OCI-LY3 (cell line): ENCODE results near the gene CASK.

Experiments
- H2AFZ ChIP-seq: fragments of 200-600, 300-600 bp; shearing (Covaris generic); 2 replicates; pipeline ENCODE4 v1.6.0; 2014; ENCODE audit warnings: antibody characterized with exemption, low read depth, low read length
- H3K27ac ChIP-seq: fragments of 200-600, 300-600 bp; sonication (generic); 2 replicates; pipeline ENCODE4 v1.5.1; 2014; ENCODE audit warnings: mild to moderate bottlenecking, low read length, moderate library complexity, mixed read lengths
- H3K27me3 ChIP-seq: fragments of 200-600, 300-600 bp; sonication (generic); 2 replicates; pipeline ENCODE4 v1.6.1; 2014; ENCODE audit warnings: low read depth, low read length, mixed read lengths
- H3K36me3 ChIP-seq: fragments of 200-600, 300-600 bp; sonication (generic); replicated peaks from 2 replicates; pipeline ENCODE3; 2014; ENCODE audit warnings: low read depth, low read length, mixed read lengths
- H3K4me1 ChIP-seq: fragments of 300-600, 200-600 bp; sonication (generic); 2 replicates; pipeline ENCODE4 v1.6.1; 2014; ENCODE audit warnings: low read length, mixed read lengths
- H3K4me2 ChIP-seq: fragments of 200-600, 300-600 bp; sonication (generic); 2 replicates; pipeline ENCODE4 v1.6.1; 2014; ENCODE audit warnings: low read length, mixed read lengths
- H3K4me3 ChIP-seq: fragments of 300-600, 200-600 bp; sonication (generic); 2 replicates; pipeline ENCODE4 v1.5.1; 2014; ENCODE audit warnings: antibody characterized with exemption, mild to moderate bottlenecking, low read length, moderate library complexity
- H3K79me2 ChIP-seq: fragments of 300-600, 200-600 bp; shearing (Covaris generic); 2 replicates; pipeline ENCODE4 v1.6.1; 2014; ENCODE audit warnings: mild to moderate bottlenecking, low read length, mixed read lengths
- H3K9ac ChIP-seq: fragments of 300-600, 200-600 bp; shearing (Covaris generic); 2 replicates; pipeline ENCODE4 v1.6.0; 2014; ENCODE audit warnings: mild to moderate bottlenecking, low read length, moderate library complexity
- H3K9me3 ChIP-seq: fragments of 200-600, 300-600 bp; shearing (Covaris generic); 2 replicates; pipeline ENCODE4 v1.6.1; 2014; ENCODE audit warnings: low read length, mixed read lengths; ENCODE audit not compliant: insufficient read depth
- H4K20me1 ChIP-seq: fragments of 200-600, 300-600 bp; sonication (generic); 2 replicates; pipeline ENCODE4 v1.6.1; 2016; ENCODE audit warnings: low read length, mixed read lengths; ENCODE audit not compliant: insufficient read depth
- EZH2phosphoT487 ChIP-seq: fragments of 200-600 bp; shearing (Covaris generic); IDR thresholded peaks from 2 replicates; pipeline ENCODE4 v1.6.1; 2018; ENCODE audit warnings: antibody characterized with exemption, mixed run types, low read depth
- TF ChIP-seq, protein P1 (sequence below): fragments of 200-600, 300-600 bp; sonication (generic); IDR thresholded peaks from 2 replicates; pipeline ENCODE4 v1.5.1; 2014; ENCODE audit warnings: antibody characterized with exemption, low read length, low read depth

Gene CASK

DNA sequence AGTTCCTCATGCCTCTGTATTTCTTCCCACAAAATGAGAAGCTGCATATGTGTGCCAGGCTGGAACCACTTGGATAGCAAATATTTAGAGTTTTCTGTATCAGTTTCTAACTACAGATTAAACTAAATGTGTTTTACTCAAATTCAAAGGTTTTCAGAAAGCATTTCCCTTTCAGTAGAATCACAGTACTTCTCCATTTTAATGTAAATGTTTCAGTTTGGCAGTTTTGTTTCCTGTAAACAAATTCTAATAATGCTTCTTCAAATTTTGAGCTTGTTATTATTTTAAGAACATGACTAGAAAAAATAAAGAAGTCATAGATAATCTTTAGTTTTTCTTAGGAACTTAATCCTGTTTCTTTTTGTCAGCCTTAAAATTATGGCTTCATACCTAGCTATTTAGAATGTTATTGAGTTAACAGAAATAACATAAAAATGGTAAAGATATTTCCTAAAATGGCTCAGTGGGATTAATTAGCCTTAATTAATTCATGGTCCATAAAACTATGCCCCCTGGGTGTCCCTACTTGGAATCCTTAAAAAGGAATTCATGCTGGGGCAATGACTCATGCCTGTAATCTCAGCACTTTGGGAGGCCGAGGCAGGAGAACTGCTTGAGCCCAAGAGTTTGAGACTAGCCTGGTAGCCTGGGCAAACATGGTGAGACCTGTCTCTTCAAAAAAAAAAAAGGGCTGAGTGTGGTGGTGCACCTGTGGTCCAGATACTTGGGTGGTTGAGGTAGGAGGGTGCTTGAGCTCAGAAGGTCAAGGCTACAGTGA, 318.4 kb downstream of the CASK start:
- Histone ChIP-seq H3K9ac (no peak overlapping the region), H3K9me3 (no peaks in the 10 kb centered on the region), H3K4me3 (no peak overlapping the region), H2AFZ (no peak overlapping the region), H4K20me1 (no peaks in the 10 kb centered on the region), H3K79me2 (no peaks in the 10 kb centered on the region), H3K27me3 (no peaks in the 10 kb centered on the region), H3K36me3 (peaks cover 3% of the 10 kb centered on the region), H3K4me2 (peak overlapping the region; percentile 16; the same call in 1 of the 2 replicates), H3K27ac (no peak overlapping the region), H3K4me1 (peaks cover 13% of the 10 kb centered on the region)
- no peak for TF ChIP-seq EZH2phosphoT487
- TF ChIP-seq, protein P1, sequence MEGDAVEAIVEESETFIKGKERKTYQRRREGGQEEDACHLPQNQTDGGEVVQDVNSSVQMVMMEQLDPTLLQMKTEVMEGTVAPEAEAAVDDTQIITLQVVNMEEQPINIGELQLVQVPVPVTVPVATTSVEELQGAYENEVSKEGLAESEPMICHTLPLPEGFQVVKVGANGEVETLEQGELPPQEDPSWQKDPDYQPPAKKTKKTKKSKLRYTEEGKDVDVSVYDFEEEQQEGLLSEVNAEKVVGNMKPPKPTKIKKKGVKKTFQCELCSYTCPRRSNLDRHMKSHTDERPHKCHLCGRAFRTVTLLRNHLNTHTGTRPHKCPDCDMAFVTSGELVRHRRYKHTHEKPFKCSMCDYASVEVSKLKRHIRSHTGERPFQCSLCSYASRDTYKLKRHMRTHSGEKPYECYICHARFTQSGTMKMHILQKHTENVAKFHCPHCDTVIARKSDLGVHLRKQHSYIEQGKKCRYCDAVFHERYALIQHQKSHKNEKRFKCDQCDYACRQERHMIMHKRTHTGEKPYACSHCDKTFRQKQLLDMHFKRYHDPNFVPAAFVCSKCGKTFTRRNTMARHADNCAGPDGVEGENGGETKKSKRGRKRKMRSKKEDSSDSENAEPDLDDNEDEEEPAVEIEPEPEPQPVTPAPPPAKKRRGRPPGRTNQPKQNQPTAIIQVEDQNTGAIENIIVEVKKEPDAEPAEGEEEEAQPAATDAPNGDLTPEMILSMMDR = no peak

DNA sequence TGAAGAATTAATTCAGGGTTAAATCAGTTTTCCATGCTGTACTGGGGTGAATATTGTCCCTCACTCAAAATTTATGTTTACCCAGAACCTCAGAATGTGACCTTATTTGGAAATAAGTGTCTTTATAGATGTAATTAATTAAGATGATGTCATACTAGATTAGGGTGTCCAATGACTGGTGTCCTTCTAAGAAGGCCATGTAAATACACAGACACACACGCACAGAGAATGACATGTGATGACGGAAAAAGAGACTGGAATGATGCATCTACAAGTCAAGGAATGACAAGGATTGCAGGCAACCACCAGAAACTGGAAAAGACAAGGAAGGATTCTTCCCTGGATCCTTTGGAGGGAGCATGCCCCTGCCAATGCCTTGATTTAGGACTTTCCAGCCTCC, 319.2 kb downstream of the CASK start:
- Histone ChIP-seq H3K27ac (no peak overlapping the region), H3K79me2 (no peaks in the 10 kb centered on the region), H3K36me3 (peaks cover 3% of the 10 kb centered on the region), H3K4me2 (peak overlapping the region; percentile 16; the same call in 1 of the 2 replicates), H4K20me1 (no peaks in the 10 kb centered on the region), H2AFZ (no peak overlapping the region), H3K4me3 (no peak overlapping the region), H3K4me1 (peaks cover 13% of the 10 kb centered on the region), H3K27me3 (no peaks in the 10 kb centered on the region), H3K9me3 (no peaks in the 10 kb centered on the region), H3K9ac (no peak overlapping the region)
- TF ChIP-seq, protein P1 = no peak
- no peak for TF ChIP-seq EZH2phosphoT487

DNA sequence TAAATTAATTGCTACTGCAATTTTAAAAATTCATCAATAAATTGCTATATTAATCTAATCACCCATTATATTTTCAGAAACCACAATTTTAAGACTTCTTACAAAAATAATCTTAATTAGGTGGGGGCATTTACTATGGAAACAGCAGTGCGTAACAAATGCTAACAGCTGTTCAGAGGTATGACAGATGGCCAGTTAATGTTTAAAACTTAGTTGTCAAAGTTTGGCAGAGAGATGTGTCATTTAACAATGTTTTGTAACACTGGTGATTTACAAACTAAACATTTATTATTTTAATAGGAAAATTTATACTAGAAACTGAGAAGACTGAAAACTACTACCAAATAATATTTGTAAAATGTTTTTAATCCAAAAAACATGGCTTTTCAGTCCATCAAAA, 319.8 kb downstream of the CASK start:
- Histone ChIP-seq H3K9me3 (no peaks in the 10 kb centered on the region), H3K27ac (no peak overlapping the region), H3K4me2 (no peak overlapping the region), H2AFZ (no peak overlapping the region), H3K4me1 (peaks cover 13% of the 10 kb centered on the region), H3K27me3 (no peaks in the 10 kb centered on the region), H3K79me2 (no peaks in the 10 kb centered on the region), H4K20me1 (no peaks in the 10 kb centered on the region), H3K36me3 (peaks cover 3% of the 10 kb centered on the region), H3K9ac (no peak overlapping the region), H3K4me3 (no peak overlapping the region)
- TF ChIP-seq, protein P1 = no peak
- TF ChIP-seq EZH2phosphoT487 = no peak

DNA sequence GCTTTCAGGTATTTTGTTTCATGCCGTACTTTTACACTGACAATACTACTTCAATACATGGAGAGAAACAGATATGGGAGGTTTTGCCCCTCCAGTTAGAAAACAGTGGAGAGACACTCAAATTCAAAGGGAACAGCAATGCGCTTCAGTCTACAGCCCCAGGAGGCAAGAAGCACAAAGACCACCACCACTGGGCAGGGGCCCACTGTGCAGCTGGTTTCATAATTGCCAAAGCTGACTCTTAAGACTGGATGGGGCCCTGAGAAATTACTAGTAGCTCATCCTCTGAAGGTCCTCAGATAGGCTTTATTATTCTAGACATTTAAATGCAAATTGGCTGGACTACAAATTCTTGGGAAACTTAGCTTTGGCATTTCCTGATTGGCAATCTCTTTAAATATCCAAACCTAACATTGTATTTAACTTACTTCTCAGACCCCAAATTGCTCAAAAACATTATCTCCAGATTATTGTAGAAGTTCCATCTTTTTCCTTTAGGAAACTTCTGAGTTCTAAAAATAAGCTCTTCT, 320.5 kb downstream of the CASK start:
- no peak overlapping the region for H3K9ac ChIP-seq
- no peak overlapping the region for H3K27ac ChIP-seq
- H3K27me3 ChIP-seq = no peaks in the 10 kb centered on the region
- H3K9me3 ChIP-seq = no peaks in the 10 kb centered on the region
- H3K79me2 ChIP-seq = no peaks in the 10 kb centered on the region
- H3K4me2 ChIP-seq = no peak overlapping the region
- no peak overlapping the region for H2AFZ ChIP-seq
- H3K36me3 ChIP-seq = peaks cover 3% of the 10 kb centered on the region
- no peak overlapping the region for H3K4me3 ChIP-seq
- H4K20me1 ChIP-seq = no peaks in the 10 kb centered on the region
- peaks cover 13% of the 10 kb centered on the region for H3K4me1 ChIP-seq
- no peak for TF ChIP-seq EZH2phosphoT487
- TF ChIP-seq, protein P1 = no peak
